GF-D8 (cell line): ENCODE data around the gene JAZF1.
"Not testable (repeated sequence)": the region's sequence is repeated elsewhere in the genome, so short reads cannot be mapped to it uniquely, and the experiment has no call there.

Source experiments
- DNase-seq: peaks from one replicate; lab custom pipeline; 2025; lab: John Stamatoyannopoulos, UW

JAZF1 gene

GRCh38 chr7:27941522-27941921 lies 239.1 kb downstream of the JAZF1 start:
- DNase-seq = no peak

- DNase-seq = no peak
These were observed 240.3 kb downstream of the JAZF1 start for GRCh38 chr7:27940341-27940740.

- DNase-seq = no peak
These were observed 240.7 kb downstream of the JAZF1 start for GRCh38 chr7:27939893-27940292.

- no peak for DNase-seq
These were observed 243.9 kb downstream of the JAZF1 start for GRCh38 chr7:27936768-27937102.

GRCh38 chr7:27936047-27936767 lies 244.4 kb downstream of the JAZF1 start:
- no peak for DNase-seq

GRCh38 chr7:27933671-27934565 lies 246.7 kb downstream of the JAZF1 start:
- DNase-seq = no peak

- no peak for DNase-seq
These were observed 249.6 kb downstream of the JAZF1 start for GRCh38 chr7:27930910-27931476.

GRCh38 chr7:27929127-27929526 lies 251.5 kb downstream of the JAZF1 start:
- DNase-seq = no peak

- no peak for DNase-seq
These were observed 252.6 kb downstream of the JAZF1 start for GRCh38 chr7:27928001-27928400.

GRCh38 chr7:27925573-27926201 lies 254.9 kb downstream of the JAZF1 start:
- DNase-seq = no peak

GRCh38 chr7:27923642-27923980 lies 257.0 kb downstream of the JAZF1 start:
- DNase-seq = no peak

- DNase-seq = peak; percentile 71
These were observed 257.5 kb downstream of the JAZF1 start for GRCh38 chr7:27922907-27923641.

GRCh38 chr7:27922389-27922788 lies 258.2 kb downstream of the JAZF1 start:
- DNase-seq = not testable (repeated sequence)

- peak; percentile 74 for DNase-seq
These were observed 259.3 kb downstream of the JAZF1 start for GRCh38 chr7:27921081-27921836.

- no peak for DNase-seq
These were observed 260.2 kb downstream of the JAZF1 start for GRCh38 chr7:27920281-27920946.

- no peak for DNase-seq
These were observed 262.1 kb downstream of the JAZF1 start for GRCh38 chr7:27918503-27918902.

- DNase-seq = no peak
These were observed 262.8 kb downstream of the JAZF1 start for GRCh38 chr7:27917774-27918314.

- no peak for DNase-seq
These were observed 263.5 kb downstream of the JAZF1 start for GRCh38 chr7:27917119-27917518.

GRCh38 chr7:27916372-27916771 lies 264.2 kb downstream of the JAZF1 start:
- no peak for DNase-seq

- no peak for DNase-seq
These were observed 266.2 kb downstream of the JAZF1 start for GRCh38 chr7:27914409-27914808.
